Left renal cortex interstitium (tissue), 4 donors: ENCODE data around the gene PRSS48. TPM values are rescaled to one million over a fixed set of nuclear protein-coding genes. Genes with fewer than 3 reads are reported as not detected.

ENCODE experiments used
- polyA plus RNA-seq, 4 donors: library from polyadenylated mRNA; unstranded; fragments of 120-200 nt; gene quantifications; one replicate each; pipeline ENCODE4 v1.2.1, GENCODE V29; 2013; ENCODE audit not compliant: insufficient read length in 4 of 4

Gene PRSS48
- polyA plus RNA-seq, 4 donors, result not detected

Other genes starting within 250 kb of the PRSS48 start
- gene RPS3A, start 177.5 kb upstream of the PRSS48 start, polyA plus RNA-seq, result 1,000 to 10,000 TPM; 3,701 to 4,907 (median 4,066) TPM
- 10 to 100 TPM; 25.3 to 34.8 (median 27.7) TPM for gene SH3D19, start 48.4 kb downstream of the PRSS48 start, polyA plus RNA-seq
- 1 to 10 TPM; 5.3 to 6.1 (median 5.7) TPM for gene FHIP1A, start 132.0 kb downstream of the PRSS48 start, polyA plus RNA-seq